Muscle of arm (tissue), 12 donors: ENCODE results near the gene CALY. TPM values are rescaled to one million over a fixed set of nuclear protein-coding genes. Genes with fewer than 3 reads are reported as not detected.
"Not testable (repeated sequence)": the region's sequence is repeated elsewhere in the genome, so short reads cannot be mapped to it uniquely, and the experiment has no call there.

Experiments
- DNase-seq: peaks from one replicate; pipeline ENCODE4 v3.0.0-alpha.2; 2013
- polyA plus RNA-seq, 12 donors: library from polyadenylated mRNA; unstranded; fragments of 120-200 nt; gene quantifications; one replicate each; pipeline ENCODE4 v1.2.1, GENCODE V29; 2013; ENCODE audit not compliant: insufficient read length in 12 of 12

Gene CALY
- polyA plus RNA-seq, 12 donors = 0.41 TPM; not detected in 11

GRCh38 chr10:133367461-133367860, 30.8 kb upstream of the CALY start:
- DNase-seq = not testable (repeated sequence)

- no peak for DNase-seq
Measured at GRCh38 chr10:133366751-133367150, 30.1 kb upstream of the CALY start.

GRCh38 chr10:133366130-133366478, 29.4 kb upstream of the CALY start:
- DNase-seq = no peak

- no peak for DNase-seq
Measured at GRCh38 chr10:133365461-133366129, 28.9 kb upstream of the CALY start.

GRCh38 chr10:133364645-133365431, 28.1 kb upstream of the CALY start:
- DNase-seq = no peak

GRCh38 chr10:133362846-133363245, 26.1 kb upstream of the CALY start:
- DNase-seq = no peak

- DNase-seq = no peak
Measured at GRCh38 chr10:133361773-133362441, 25.2 kb upstream of the CALY start.

GRCh38 chr10:133361227-133361626, 24.5 kb upstream of the CALY start:
- no peak for DNase-seq

GRCh38 chr10:133359972-133360610, 23.4 kb upstream of the CALY start:
- DNase-seq = no peak

GRCh38 chr10:133359554-133359971, 22.9 kb upstream of the CALY start:
- no peak for DNase-seq

- no peak for DNase-seq
Measured at GRCh38 chr10:133358925-133359310, 22.2 kb upstream of the CALY start.

GRCh38 chr10:133358162-133358924, 21.6 kb upstream of the CALY start:
- DNase-seq = no peak

- no peak for DNase-seq
Measured at GRCh38 chr10:133357285-133358161, 20.8 kb upstream of the CALY start, which contains the start of gene FUOM. Gene FUOM, minus strand, starts transcription at chr10:133358019. Its CDS starts 12 bp downstream, at chr10:133358007.

- DNase-seq = no peak
Measured at GRCh38 chr10:133356549-133357284, 20.0 kb upstream of the CALY start.

GRCh38 chr10:133355991-133356390, 19.3 kb upstream of the CALY start:
- no peak for DNase-seq

GRCh38 chr10:133355266-133355665, 18.6 kb upstream of the CALY start:
- no peak for DNase-seq

GRCh38 chr10:133354672-133355240, 18.1 kb upstream of the CALY start:
- no peak for DNase-seq

- no peak for DNase-seq
Measured at GRCh38 chr10:133353988-133354605, 17.4 kb upstream of the CALY start.
